Small intestine (tissue), 7 donors: ENCODE results near the gene CFAP92. TPM values are rescaled to one million over a fixed set of nuclear protein-coding genes. Genes with fewer than 3 reads are reported as not detected.
A peak's percentile ranks its signal among the peaks of the same experiment; 100 is the strongest.

Experiments
- DNase-seq, 2 donors: peaks; one replicate each; pipeline versions ENCODE4 v3.0.0 to v3.0.0-alpha.2; 2013
- FAIRE-seq: peaks from 2 replicates; lab custom pipeline; 2012; peaks lifted over from hg19 to GRCh38; lab: Jason Lieb, UNC
- H3K27ac ChIP-seq, 3 donors: one replicate each; pipeline ENCODE4 v1.5.1; 2013; ENCODE audit warnings: low read length in 2 of 3, mild to moderate bottlenecking in 2 of 3, control low read depth in 1 of 3, inconsistent platforms in 1 of 3, low read depth in 1 of 3, moderate library complexity in 1 of 3
- H3K27me3 ChIP-seq, 3 donors: one replicate each; pipeline ENCODE4 v1.6.1; 2013; ENCODE audit warnings: low read length in 3 of 3, inconsistent platforms in 1 of 3; ENCODE audit not compliant: control insufficient read depth in 3 of 3, insufficient read depth in 3 of 3
- H3K36me3 ChIP-seq, 3 donors: one replicate each; pipeline ENCODE4 v1.6.1; 2013; ENCODE audit warnings: low read length in 3 of 3, inconsistent platforms in 1 of 3, low read depth in 1 of 3, mild to moderate bottlenecking in 1 of 3, moderate library complexity in 1 of 3; ENCODE audit not compliant: control insufficient read depth in 3 of 3, insufficient read depth in 2 of 3
- H3K4me1 ChIP-seq, 3 donors: one replicate each; pipeline ENCODE4 v1.6.1; 2013; ENCODE audit warnings: low read length in 2 of 3, inconsistent platforms in 1 of 3, low read depth in 1 of 3, mild to moderate bottlenecking in 1 of 3, moderate library complexity in 1 of 3; ENCODE audit not compliant: control insufficient read depth in 3 of 3, insufficient read depth in 2 of 3
- H3K4me3 ChIP-seq, 3 donors: one replicate each; pipeline ENCODE4 v1.5.1; 2013; ENCODE audit warnings: low read length in 3 of 3, control low read depth in 1 of 3, inconsistent platforms in 1 of 3, low read depth in 1 of 3, mild to moderate bottlenecking in 1 of 3, moderate library complexity in 1 of 3
- H3K9me3 ChIP-seq, 2 donors: one replicate each; pipeline ENCODE4 v1.6.1; 2013; ENCODE audit warnings: low read depth in 1 of 2, low read length in 1 of 2; ENCODE audit not compliant: control insufficient read depth in 2 of 2, insufficient read depth in 1 of 2
- WGBS, 3 donors: extraction: QIAGEN DNeasy Blood & Tissue Kit; methylation state at CpG; one replicate each; pipeline ENCODE4 v1.1.7; 2013; 5-methylcytosine and 5-hydroxymethylcytosine counted together
- polyA plus RNA-seq, 4 donors: library from polyadenylated mRNA; stranded (reverse) in 3 of 4; unstranded in 1 of 4; fragments of 200-250 nt in 3 of 4; fragments of 120-200 nt in 1 of 4; gene quantifications; one replicate each; pipeline versions ENCODE4 v1.2.1 to v1.2.3, GENCODE V29; 2013
- donor health status: healthy with polysubstance abuse.
- donor health status: control.
- donor health status: control.
- donor health status: Bipolar disorder and iron deficiency.
- donor health status: healthy.

Gene CFAP92
- polyA plus RNA-seq, 4 donors: 0.68 to 0.78 TPM; not detected in 2

DNA sequence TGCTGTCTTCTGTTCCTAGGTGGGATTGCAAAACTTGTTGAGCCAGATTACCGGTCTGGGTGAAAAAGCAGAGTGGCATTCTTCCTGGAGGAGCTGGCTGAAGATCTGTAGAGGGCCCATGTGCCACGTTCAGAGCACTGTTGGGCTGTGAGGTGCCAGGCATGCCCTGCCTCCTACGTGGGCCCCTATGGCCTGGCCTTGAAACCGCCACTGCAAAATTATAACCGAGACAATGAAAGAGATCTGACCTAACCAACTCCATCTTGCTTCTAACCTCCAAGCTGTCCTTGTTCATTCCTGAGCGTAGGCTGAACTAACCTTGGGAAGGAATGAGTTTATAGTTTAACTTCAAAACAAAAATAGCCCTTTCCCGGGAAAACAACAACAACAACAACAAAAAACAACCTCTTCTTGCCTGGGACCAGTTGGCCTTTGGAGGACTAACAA is 115.8 kb downstream of the CFAP92 start:
- peaks cover 2 to 17% (median 3%) of the 10 kb centered on the region in 3 donors for H3K4me1 ChIP-seq
- peaks cover 0 to 3% (median 0%) of the 10 kb centered on the region in 3 donors for H3K27me3 ChIP-seq
- H3K36me3 ChIP-seq: peaks cover 0 to 5% (median 0%) of the 10 kb centered on the region in 3 donors
- WGBS, 3 donors: 74 to 80% (median 76%) methylated on average over 7 of the region's 7 CpGs
- H3K4me3 ChIP-seq: peak overlapping the region in 1 of 3 donors; percentile 88
- peak overlapping the region in 2 of 3 donors; percentile 88 to 97 for H3K27ac ChIP-seq
- H3K9me3 ChIP-seq: no peaks in the 10 kb centered on the region
- DNase-seq (no peak), FAIRE-seq (no peak)

DNA sequence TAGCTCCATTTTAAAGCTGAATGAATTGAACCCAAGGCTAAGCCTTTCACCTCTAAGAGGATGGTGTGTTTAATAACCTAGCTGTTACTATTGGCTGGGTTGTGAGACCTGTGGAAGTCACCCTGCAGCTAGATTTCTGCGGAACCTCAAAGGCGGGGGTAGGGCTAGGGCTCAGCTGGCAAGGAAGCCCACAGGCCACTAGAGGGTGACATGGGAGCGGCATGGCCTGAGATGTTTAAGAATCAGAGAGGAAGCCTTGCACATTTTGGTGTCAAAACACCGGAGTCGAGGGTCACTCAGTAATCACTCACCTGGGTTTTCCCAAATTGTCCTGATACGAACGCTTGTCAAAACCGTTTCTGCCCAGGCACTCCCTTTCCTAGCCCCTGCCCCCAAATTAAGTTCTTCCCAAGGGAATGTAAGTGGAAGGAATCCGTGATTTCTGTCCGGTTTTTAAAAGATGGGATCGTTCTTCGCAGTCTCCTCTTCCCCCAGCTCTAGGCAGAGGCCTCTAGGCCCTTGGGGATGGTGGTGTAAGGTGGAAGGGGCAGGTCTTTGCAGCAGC is 118.2 kb downstream of the CFAP92 start:
- H3K27me3 ChIP-seq: peaks cover 0 to 3% (median 0%) of the 10 kb centered on the region in 3 donors
- 43 to 54% (median 45%) methylated on average over 12 of the region's 12 CpGs for WGBS, 3 donors
- no peaks in the 10 kb centered on the region for H3K36me3 ChIP-seq
- H3K27ac ChIP-seq: no peak overlapping the region
- no peak for FAIRE-seq
- H3K4me1 ChIP-seq: peaks cover 0 to 7% (median 3%) of the 10 kb centered on the region in 3 donors
- H3K9me3 ChIP-seq: no peaks in the 10 kb centered on the region
- H3K4me3 ChIP-seq: no peak overlapping the region
- peak; percentile 32 to 53 for DNase-seq

DNA sequence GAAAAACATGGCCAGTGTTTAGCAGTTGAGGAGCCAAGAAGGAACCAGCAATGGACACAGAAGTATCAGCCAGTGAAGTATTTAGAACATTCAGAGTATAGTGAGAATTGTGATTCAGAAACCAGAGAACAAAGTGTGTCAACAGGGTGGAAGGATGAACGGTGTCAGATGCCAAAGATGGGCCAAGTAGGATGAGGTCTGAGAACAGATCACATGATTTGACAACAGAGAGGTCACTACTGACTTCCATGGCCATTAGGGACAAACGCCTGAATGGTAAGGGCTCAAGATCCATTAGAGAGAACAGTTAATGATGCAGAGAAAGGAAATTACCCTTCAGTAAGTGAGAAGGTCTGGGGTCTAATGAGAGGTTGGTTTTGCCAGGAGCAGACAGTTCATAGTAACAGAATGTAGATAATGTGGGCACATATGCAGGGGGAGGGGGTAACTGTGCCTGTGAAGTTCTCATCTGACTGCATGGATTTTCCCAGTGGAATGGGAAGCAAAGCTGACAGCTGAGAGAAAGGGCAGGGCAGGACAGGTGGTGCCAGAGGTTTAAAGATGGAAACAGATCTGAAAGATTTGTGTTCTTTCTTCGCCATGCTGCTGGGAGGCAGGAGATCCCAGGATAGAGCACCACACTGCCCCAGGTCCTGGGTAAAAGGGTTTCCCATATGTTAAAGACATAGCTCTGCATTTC is 119.2 kb downstream of the CFAP92 start:
- no peak overlapping the region for H3K4me3 ChIP-seq
- H3K27ac ChIP-seq: no peak overlapping the region
- peaks cover 0 to 7% (median 3%) of the 10 kb centered on the region in 3 donors for H3K4me1 ChIP-seq
- no peaks in the 10 kb centered on the region for H3K9me3 ChIP-seq
- DNase-seq (no peak), FAIRE-seq (no peak)
- H3K36me3 ChIP-seq: no peaks in the 10 kb centered on the region
- WGBS, 3 donors: 56 to 65% (median 65%) methylated on average over 3 of the region's 3 CpGs
- H3K27me3 ChIP-seq: peaks cover 0 to 3% (median 0%) of the 10 kb centered on the region in 3 donors

DNA sequence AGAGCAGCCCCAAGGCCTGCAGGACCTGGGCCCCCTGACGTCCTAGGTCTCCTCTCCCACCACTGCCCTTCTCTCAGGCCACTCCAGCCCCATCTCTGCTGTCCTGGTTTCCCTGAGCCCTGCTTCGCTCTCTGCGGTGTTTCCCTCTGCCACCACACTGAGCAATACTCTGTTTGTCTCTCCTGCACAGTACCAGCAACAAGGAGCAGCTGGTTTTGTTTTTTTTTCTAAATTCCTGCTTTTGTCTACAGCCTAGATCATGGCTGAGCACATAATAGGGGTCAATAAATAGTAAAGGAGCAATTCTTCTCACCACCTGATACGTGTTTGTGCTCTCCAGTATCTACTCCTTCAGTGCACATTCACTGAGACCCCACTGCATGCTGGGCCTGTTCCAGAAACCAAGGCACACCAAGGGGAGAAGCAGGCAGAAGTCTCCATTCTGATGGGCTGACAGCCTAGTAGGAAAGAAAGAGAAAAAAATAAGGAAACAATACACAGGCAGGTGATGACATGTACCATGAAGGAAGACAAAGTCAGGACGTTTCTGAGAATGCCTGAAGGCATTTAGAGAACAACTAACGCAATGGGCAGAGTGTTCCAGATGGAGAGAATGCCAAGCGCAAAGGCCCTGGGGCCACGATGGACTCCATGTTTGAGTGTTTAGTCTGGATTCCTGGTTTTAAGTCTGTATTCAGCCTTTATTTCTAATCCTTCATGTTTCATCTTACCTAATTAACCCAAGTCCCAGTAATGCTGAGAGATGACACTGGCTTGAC is 120.4 kb downstream of the CFAP92 start:
- Histone ChIP-seq H3K27ac (no peak overlapping the region), H3K36me3 (no peaks in the 10 kb centered on the region), H3K9me3 (no peaks in the 10 kb centered on the region), H3K4me1 (peaks cover 0 to 6% (median 2%) of the 10 kb centered on the region in 3 donors), H3K4me3 (no peak overlapping the region), H3K27me3 (peaks cover 0 to 3% (median 0%) of the 10 kb centered on the region in 3 donors)
- DNase-seq (no peak), FAIRE-seq (no peak)
- 65 to 77% (median 73%) methylated on average over 8 of the region's 8 CpGs for WGBS, 3 donors

DNA sequence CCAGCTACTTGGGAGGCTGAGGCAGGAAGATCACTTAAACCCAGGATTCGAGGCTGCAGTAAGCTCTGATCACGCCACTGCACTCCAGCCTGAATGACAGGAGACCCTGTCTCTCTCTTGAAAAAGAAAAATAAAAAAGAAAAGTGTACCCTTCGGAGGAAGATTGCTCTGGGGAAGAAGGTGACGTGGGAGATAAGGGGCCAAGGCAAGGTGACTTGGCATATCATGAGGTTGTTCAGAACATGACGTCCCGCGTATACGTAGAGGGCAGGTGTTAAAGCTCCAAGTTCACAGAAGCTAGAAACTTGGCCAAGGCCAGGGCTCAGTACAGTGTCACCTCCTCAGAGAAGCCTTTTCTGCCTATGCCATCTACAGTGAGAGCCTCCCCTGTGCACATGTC is 121.1 kb downstream of the CFAP92 start:
- FAIRE-seq: no peak
- Histone ChIP-seq H3K27me3 (peaks cover 0 to 3% (median 0%) of the 10 kb centered on the region in 3 donors), H3K9me3 (no peaks in the 10 kb centered on the region), H3K36me3 (no peaks in the 10 kb centered on the region), H3K27ac (no peak overlapping the region), H3K4me3 (no peak overlapping the region), H3K4me1 (no peaks in the 10 kb centered on the region)
- DNase-seq: no peak
- WGBS, 3 donors: 54 to 87% (median 83%) methylated on average over 8 of the region's 8 CpGs

DNA sequence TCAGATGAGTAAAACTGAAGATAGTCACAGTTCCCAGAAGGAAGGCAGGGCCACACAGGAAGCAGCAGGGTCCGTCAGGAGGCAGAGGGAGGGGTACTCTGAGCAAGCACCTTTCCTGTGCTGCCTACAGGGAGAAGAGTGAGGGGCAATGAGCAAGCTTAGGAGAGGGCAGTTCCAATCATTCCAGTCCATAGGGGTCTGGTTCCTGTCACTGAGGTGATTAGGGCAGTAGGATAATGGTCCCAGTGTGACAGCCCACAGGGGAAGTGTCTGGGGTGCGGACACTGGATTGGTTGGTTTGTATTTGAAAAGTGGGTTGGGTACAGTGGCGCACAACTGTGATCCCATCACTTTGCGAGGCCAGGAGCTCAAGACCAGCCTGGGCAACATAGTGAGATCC is 121.6 kb downstream of the CFAP92 start:
- FAIRE-seq: no peak
- no peak overlapping the region for H3K4me3 ChIP-seq
- H3K4me1 ChIP-seq: no peaks in the 10 kb centered on the region
- no peak for DNase-seq
- H3K27me3 ChIP-seq: peaks cover 0 to 3% (median 0%) of the 10 kb centered on the region in 3 donors
- H3K36me3 ChIP-seq: no peaks in the 10 kb centered on the region
- WGBS, 3 donors: 80 to 86% (median 83%) methylated on average over 4 of the region's 4 CpGs
- H3K27ac ChIP-seq: no peak overlapping the region
- H3K9me3 ChIP-seq: no peaks in the 10 kb centered on the region

DNA sequence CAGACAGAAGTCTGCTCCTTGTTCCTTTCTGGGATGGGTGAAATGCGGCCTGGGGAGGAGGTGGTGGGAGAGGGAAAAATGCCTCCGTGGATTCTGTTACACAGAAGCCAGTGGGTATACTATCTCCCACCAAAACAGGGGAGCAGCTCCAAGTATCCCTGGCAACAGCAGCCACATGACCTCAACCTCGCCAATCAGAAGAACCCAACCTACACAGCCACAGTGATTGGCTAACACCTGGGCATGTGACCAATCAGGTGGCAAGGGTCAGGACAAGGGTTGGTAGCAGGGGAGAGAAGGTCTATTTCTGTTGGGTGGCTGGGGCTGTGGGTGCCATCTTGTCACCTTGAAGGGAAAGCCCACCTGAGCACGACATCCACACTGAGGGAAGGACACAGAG is 123.5 kb downstream of the CFAP92 start:
- no peak for DNase-seq
- H3K27ac ChIP-seq: no peak overlapping the region
- no peak for FAIRE-seq
- WGBS, 3 donors: 91 to 97% (median 96%) methylated on average over 4 of the region's 4 CpGs
- H3K4me3 ChIP-seq: no peak overlapping the region
- no peaks in the 10 kb centered on the region for H3K36me3 ChIP-seq
- no peaks in the 10 kb centered on the region for H3K4me1 ChIP-seq
- H3K9me3 ChIP-seq: no peaks in the 10 kb centered on the region
- peaks cover 0 to 3% (median 0%) of the 10 kb centered on the region in 3 donors for H3K27me3 ChIP-seq
